ENCODE data around the gene MARCHF10.

DNA sequence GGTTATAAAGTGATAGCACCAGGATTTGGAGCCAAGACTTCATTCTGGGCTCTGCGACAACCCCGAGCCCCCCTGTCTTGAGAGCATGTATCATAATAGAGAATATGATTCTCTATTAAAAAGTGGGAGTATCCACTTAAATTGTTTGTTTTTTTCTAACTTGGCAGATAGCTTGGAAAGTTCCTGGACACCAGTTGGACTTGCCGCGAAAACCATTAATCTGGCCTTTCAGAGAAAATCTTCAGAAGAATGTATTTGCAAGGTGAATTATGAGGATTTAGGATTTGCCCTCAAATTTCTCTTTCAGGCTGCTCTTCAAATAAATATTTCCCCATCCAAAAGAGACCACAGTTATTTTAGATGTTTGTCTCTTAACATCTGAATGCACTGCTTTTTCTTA, 53.5 kb downstream of the MARCHF10 start:
- no peak for TF ChIP-seq CTCF (IDR thresholded peaks at IDR 0.05)
- no peak for TF ChIP-seq POLR2A (IDR thresholded peaks at IDR 0.05)

Data from transverse colon (tissue), 3 donors.